Measurements from ENCODE around the gene HIVEP3. TPM values are rescaled to one million over a fixed set of nuclear protein-coding genes. Genes with fewer than 3 reads are reported as not detected.
A peak's percentile ranks its signal among the peaks of the same experiment; 100 is the strongest.
"Not testable (repeated sequence)": the region's sequence is repeated elsewhere in the genome, so short reads cannot be mapped to it uniquely, and the experiment has no call there.

The HIVEP3 gene
- total RNA-seq, 1 donor from 2014 or later: 73.9 TPM

GRCh38 chr1:41941381-41941780, 22.7 kb upstream of the HIVEP3 start:
- no peaks in the 10 kb centered on the region for H3K36me3 Mint-ChIP-seq (ENCODE audit: low read depth)
- DNase-seq: no peak
- peaks cover 2% of the 10 kb centered on the region for H3K4me1 Mint-ChIP-seq
- H3K4me3 Mint-ChIP-seq: no peak overlapping the region
- peaks cover 14% of the 10 kb centered on the region for H3K9me3 Mint-ChIP-seq
- no peak overlapping the region for H3K27ac Mint-ChIP-seq
- intact Hi-C loops (cut with micrococcal nuclease): no loop called here
- no peaks in the 10 kb centered on the region for H3K27me3 Mint-ChIP-seq

- intact Hi-C loops (cut with micrococcal nuclease): no loop called here
- H3K9me3 Mint-ChIP-seq: peaks cover 13% of the 10 kb centered on the region
These were observed 20.5 kb upstream of the HIVEP3 start for GRCh38 chr1:41939194-41939593.

GRCh38 chr1:41936107-41936506, 17.4 kb upstream of the HIVEP3 start:
- intact Hi-C loops (cut with micrococcal nuclease): no loop called here
- no peak for DNase-seq
- H3K4me3 Mint-ChIP-seq: no peak overlapping the region
- H3K36me3 Mint-ChIP-seq (ENCODE audit: low read depth): peaks cover 1% of the 10 kb centered on the region
- H3K4me1 Mint-ChIP-seq: peaks cover 9% of the 10 kb centered on the region
- H3K9me3 Mint-ChIP-seq: peaks cover 14% of the 10 kb centered on the region
- H3K27me3 Mint-ChIP-seq: peaks cover 6% of the 10 kb centered on the region
- no peak overlapping the region for H3K27ac Mint-ChIP-seq

More at GRCh38 chr1:41939194-41939593, 20.5 kb upstream of the HIVEP3 start:
- no peaks in the 10 kb centered on the region for H3K27me3 Mint-ChIP-seq
- H3K4me1 Mint-ChIP-seq: peaks cover 9% of the 10 kb centered on the region
- H3K4me3 Mint-ChIP-seq: no peak overlapping the region
- no peaks in the 10 kb centered on the region for H3K36me3 Mint-ChIP-seq (ENCODE audit: low read depth)
- no peak overlapping the region for H3K27ac Mint-ChIP-seq
- DNase-seq: no peak

- intact Hi-C loops (cut with micrococcal nuclease): no loop called here
- peaks cover 10% of the 10 kb centered on the region for H3K27me3 Mint-ChIP-seq
- H3K36me3 Mint-ChIP-seq (ENCODE audit: low read depth): peaks cover 1% of the 10 kb centered on the region
- no peak overlapping the region for H3K4me3 Mint-ChIP-seq
- DNase-seq: no peak
- peaks cover 7% of the 10 kb centered on the region for H3K4me1 Mint-ChIP-seq
- H3K27ac Mint-ChIP-seq: no peak overlapping the region
- peaks cover 14% of the 10 kb centered on the region for H3K9me3 Mint-ChIP-seq
These were observed 16.5 kb upstream of the HIVEP3 start for GRCh38 chr1:41935226-41935625.

GRCh38 chr1:41933106-41933505, 14.4 kb upstream of the HIVEP3 start:
- Mint-ChIP-seq H3K36me3 (ENCODE audit: low read depth) (peaks cover 1% of the 10 kb centered on the region), H3K4me1 (peaks cover 7% of the 10 kb centered on the region), H3K4me3 (no peak overlapping the region), H3K27me3 (peaks cover 21% of the 10 kb centered on the region), H3K9me3 (peaks cover 11% of the 10 kb centered on the region), H3K27ac (no peak overlapping the region)
- DNase-seq: no peak
- intact Hi-C loops (cut with micrococcal nuclease): no loop called here

GRCh38 chr1:41931578-41931977, 12.9 kb upstream of the HIVEP3 start:
- Mint-ChIP-seq H3K4me1 (peaks cover 7% of the 10 kb centered on the region), H3K27me3 (peaks cover 24% of the 10 kb centered on the region), H3K4me3 (no peak overlapping the region), H3K27ac (no peak overlapping the region), H3K36me3 (ENCODE audit: low read depth) (peaks cover 1% of the 10 kb centered on the region), H3K9me3 (peaks cover 8% of the 10 kb centered on the region)
- intact Hi-C loops (cut with micrococcal nuclease): no loop called here
- no peak for DNase-seq

GRCh38 chr1:41927118-41927517, 8.4 kb upstream of the HIVEP3 start:
- Mint-ChIP-seq H3K27me3 (peaks cover 32% of the 10 kb centered on the region), H3K9me3 (peaks cover 4% of the 10 kb centered on the region), H3K4me1 (no peaks in the 10 kb centered on the region), H3K27ac (no peak overlapping the region), H3K36me3 (ENCODE audit: low read depth) (no peaks in the 10 kb centered on the region), H3K4me3 (no peak overlapping the region)
- intact Hi-C loops (cut with micrococcal nuclease): no loop called here
- peak; percentile 50 for DNase-seq

- H3K4me3 Mint-ChIP-seq: no peak overlapping the region
- intact Hi-C loops (cut with micrococcal nuclease): no loop called here
- no peaks in the 10 kb centered on the region for H3K36me3 Mint-ChIP-seq (ENCODE audit: low read depth)
- H3K4me1 Mint-ChIP-seq: peaks cover 2% of the 10 kb centered on the region
- H3K27me3 Mint-ChIP-seq: peaks cover 25% of the 10 kb centered on the region
- H3K27ac Mint-ChIP-seq: no peak overlapping the region
- peaks cover 4% of the 10 kb centered on the region for H3K9me3 Mint-ChIP-seq
- DNase-seq: peak; percentile 25
These were observed 7.0 kb upstream of the HIVEP3 start for GRCh38 chr1:41925712-41926111.

GRCh38 chr1:41924911-41925310, 6.2 kb upstream of the HIVEP3 start:
- no peaks in the 10 kb centered on the region for H3K36me3 Mint-ChIP-seq (ENCODE audit: low read depth)
- peaks cover 9% of the 10 kb centered on the region for H3K4me1 Mint-ChIP-seq
- intact Hi-C loops (cut with micrococcal nuclease): loop anchor here (5.0 kb wide), 1 partner anchor 32 kb away; no protein-coding TSS in a partner anchor
- no peak overlapping the region for H3K27ac Mint-ChIP-seq
- peaks cover 4% of the 10 kb centered on the region for H3K9me3 Mint-ChIP-seq
- H3K4me3 Mint-ChIP-seq: no peak overlapping the region
- H3K27me3 Mint-ChIP-seq: peaks cover 21% of the 10 kb centered on the region
- DNase-seq: peak; percentile 33

GRCh38 chr1:41921271-41921670, 2.5 kb upstream of the HIVEP3 start:
- intact Hi-C loops (cut with micrococcal nuclease): loop anchor here (2.0 to 5.0 kb wide), 2 partner anchors 36 to 58 kb away; no protein-coding TSS in a partner anchor
- not testable (repeated sequence) for H3K36me3 Mint-ChIP-seq (ENCODE audit: low read depth); H3K4me3 Mint-ChIP-seq; H3K27me3 Mint-ChIP-seq; H3K9me3 Mint-ChIP-seq; H3K27ac Mint-ChIP-seq
- peak; percentile 52 for DNase-seq
- peaks cover 40% of the 10 kb centered on the region for H3K4me1 Mint-ChIP-seq

- H3K4me3 Mint-ChIP-seq: peak overlapping the region; percentile 95
- H3K27ac Mint-ChIP-seq: no peak overlapping the region
- peaks cover 46% of the 10 kb centered on the region for H3K4me1 Mint-ChIP-seq
- no peaks in the 10 kb centered on the region for H3K36me3 Mint-ChIP-seq (ENCODE audit: low read depth)
- H3K9me3 Mint-ChIP-seq: peaks cover 4% of the 10 kb centered on the region
- intact Hi-C loops (cut with micrococcal nuclease): loop anchor here (2.0 to 5.0 kb wide), 2 partner anchors 37 to 58 kb away; no protein-coding TSS in a partner anchor
- peaks cover 5% of the 10 kb centered on the region for H3K27me3 Mint-ChIP-seq
- DNase-seq: peak; percentile 54
These were observed 1.9 kb upstream of the HIVEP3 start for GRCh38 chr1:41920658-41921057.

- H3K9me3 Mint-ChIP-seq: peaks cover 4% of the 10 kb centered on the region
- peaks cover 51% of the 10 kb centered on the region for H3K4me1 Mint-ChIP-seq
- peaks cover 5% of the 10 kb centered on the region for H3K27me3 Mint-ChIP-seq
- intact Hi-C loops (cut with micrococcal nuclease): loop anchor here (2.0 to 5.0 kb wide), 4 partner anchors 37 to 178 kb away; no protein-coding TSS in a partner anchor
- peak; percentile 95 for DNase-seq
- H3K4me3 Mint-ChIP-seq: peak overlapping the region; percentile 95
- H3K36me3 Mint-ChIP-seq (ENCODE audit: low read depth): no peaks in the 10 kb centered on the region
- peak overlapping the region; percentile 96 for H3K27ac Mint-ChIP-seq
These were observed 1.2 kb upstream of the HIVEP3 start for GRCh38 chr1:41919764-41920397.

- peaks cover 4% of the 10 kb centered on the region for H3K9me3 Mint-ChIP-seq
- no peaks in the 10 kb centered on the region for H3K36me3 Mint-ChIP-seq (ENCODE audit: low read depth)
- peak overlapping the region; percentile 95 for H3K4me3 Mint-ChIP-seq
- intact Hi-C loops (cut with micrococcal nuclease): loop anchor here (2.0 to 5.0 kb wide), 2 partner anchors 116 to 177 kb away; no protein-coding TSS in a partner anchor
- peaks cover 3% of the 10 kb centered on the region for H3K27me3 Mint-ChIP-seq
- DNase-seq: peak; percentile 68
- H3K27ac Mint-ChIP-seq: peak overlapping the region; percentile 96
- H3K4me1 Mint-ChIP-seq: peaks cover 56% of the 10 kb centered on the region
These were observed 409 bp upstream of the HIVEP3 start for GRCh38 chr1:41919131-41919530.

- Mint-ChIP-seq H3K27ac (peak overlapping the region; percentile 82), H3K27me3 (no peaks in the 10 kb centered on the region), H3K4me1 (peaks cover 63% of the 10 kb centered on the region), H3K4me3 (peak overlapping the region; percentile 95), H3K9me3 (peaks cover 6% of the 10 kb centered on the region), H3K36me3 (ENCODE audit: low read depth) (no peaks in the 10 kb centered on the region)
- intact Hi-C loops (cut with micrococcal nuclease): loop anchor here (2.0 to 5.0 kb wide), 2 partner anchors 117 to 176 kb away; no protein-coding TSS in a partner anchor
- peak; percentile 86 for DNase-seq
These were observed 780 bp downstream of the HIVEP3 start for GRCh38 chr1:41917835-41918449.
